ENCODE data around the gene KMT2D.

KMT2D gene

DNA sequence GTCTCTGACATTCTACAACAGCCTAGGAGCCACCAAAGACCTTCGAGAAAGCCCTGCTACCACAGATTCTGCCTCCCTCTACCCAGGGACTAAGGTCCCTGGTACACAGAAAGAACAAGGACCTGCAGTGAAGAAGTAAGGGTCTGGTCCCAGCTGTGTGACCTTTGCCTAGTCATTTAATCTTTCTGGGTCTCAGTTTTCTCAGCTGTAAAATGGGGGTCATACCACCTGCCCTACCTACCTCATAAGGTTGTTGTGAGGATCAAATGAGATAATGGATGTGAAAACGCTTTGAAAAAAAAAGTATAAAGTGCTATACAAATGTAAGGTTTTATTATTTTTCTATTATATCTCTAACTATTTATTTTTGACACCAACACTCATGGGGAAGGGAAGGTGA is 36.8 kb downstream of the KMT2D start:
- H3K4me1 Mint-ChIP-seq, result peaks cover 14% of the 10 kb centered on the region
- H3K27ac Mint-ChIP-seq, result no peak overlapping the region

DNA sequence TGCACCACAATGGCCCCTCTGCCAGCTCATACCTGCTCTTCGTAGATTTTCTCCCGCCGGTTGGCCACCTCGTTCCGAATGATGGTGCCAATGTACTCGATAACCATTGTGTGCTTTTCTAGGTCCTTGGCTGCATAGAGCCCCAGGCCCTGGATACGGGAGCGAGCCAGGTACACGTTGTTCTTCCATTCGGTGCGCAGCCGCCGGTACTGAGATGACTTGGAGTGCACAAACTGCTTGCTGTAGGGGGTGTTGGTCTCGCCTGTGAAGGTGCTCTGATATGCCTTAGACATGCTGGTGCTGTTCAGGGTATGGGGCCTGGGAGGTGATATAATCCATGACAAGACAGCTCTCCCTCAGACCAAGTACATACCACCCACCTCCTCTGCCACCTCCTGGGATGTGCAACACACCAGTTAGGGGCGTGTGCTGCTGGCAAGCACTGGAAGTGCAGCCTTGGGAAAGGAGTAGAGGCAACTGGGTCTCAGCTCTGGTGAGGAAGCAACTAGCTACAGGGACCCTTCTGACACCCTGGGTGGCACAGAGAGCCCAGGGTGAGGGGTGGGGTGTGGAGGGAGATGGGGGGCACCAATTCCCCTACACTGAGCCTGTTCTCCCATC is 37.9 kb downstream of the KMT2D start:
- Mint-ChIP-seq H3K4me3 (no peak overlapping the region), H3K27ac (peak overlapping the region in 1 of 2 donors; percentile 27), H3K4me1 (peaks cover 21% of the 10 kb centered on the region), H3K9me3 (no peaks in the 10 kb centered on the region), H3K27me3 (no peaks in the 10 kb centered on the region)
- DNase-seq (no peak), ATAC-seq (no peak)

More for the DNA sequence above, 36.8 kb downstream of the KMT2D start:
- no peak overlapping the region for H3K4me3 Mint-ChIP-seq
- no peak for ATAC-seq
- H3K27me3 Mint-ChIP-seq, result no peaks in the 10 kb centered on the region
- no peaks in the 10 kb centered on the region for H3K9me3 Mint-ChIP-seq
- no peak for DNase-seq

DNA sequence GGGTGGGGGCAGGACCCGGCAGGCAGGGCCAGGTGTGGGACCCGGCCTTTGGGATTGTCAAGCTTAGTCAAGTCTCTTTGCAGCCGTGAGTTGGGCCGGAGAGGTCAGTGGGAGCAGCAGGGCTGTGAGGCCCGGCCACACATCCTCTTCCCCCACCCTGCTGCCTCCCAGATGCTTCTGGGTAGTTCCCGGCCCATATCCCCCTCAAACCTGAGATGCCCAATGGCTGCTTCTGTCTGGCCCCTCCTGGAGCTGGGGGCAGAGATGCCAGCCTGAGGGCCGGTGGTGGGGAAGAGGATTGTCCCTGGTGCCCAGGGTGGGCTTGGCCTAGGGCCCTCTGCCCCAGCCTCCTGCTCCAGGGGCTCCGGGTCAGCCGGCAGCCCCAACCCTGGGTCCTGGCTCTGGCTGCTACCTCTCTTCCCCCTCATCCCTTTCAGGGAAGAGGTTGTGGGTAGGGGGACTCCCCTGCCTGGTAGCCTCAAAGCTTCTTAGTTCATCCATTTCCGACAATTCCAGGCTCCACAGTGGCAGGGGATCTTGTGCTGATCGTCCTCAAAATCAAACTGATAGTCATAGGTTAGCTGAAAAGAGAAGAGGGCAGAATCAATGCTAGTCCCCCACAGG is 39.2 kb downstream of the KMT2D start:
- peaks cover 33% of the 10 kb centered on the region for H3K4me1 Mint-ChIP-seq
- DNase-seq (no peak), ATAC-seq (no peak)
- no peaks in the 10 kb centered on the region for H3K27me3 Mint-ChIP-seq
- no peaks in the 10 kb centered on the region for H3K9me3 Mint-ChIP-seq
- H3K4me3 Mint-ChIP-seq, result no peak overlapping the region
- no peak overlapping the region for H3K27ac Mint-ChIP-seq

DNA sequence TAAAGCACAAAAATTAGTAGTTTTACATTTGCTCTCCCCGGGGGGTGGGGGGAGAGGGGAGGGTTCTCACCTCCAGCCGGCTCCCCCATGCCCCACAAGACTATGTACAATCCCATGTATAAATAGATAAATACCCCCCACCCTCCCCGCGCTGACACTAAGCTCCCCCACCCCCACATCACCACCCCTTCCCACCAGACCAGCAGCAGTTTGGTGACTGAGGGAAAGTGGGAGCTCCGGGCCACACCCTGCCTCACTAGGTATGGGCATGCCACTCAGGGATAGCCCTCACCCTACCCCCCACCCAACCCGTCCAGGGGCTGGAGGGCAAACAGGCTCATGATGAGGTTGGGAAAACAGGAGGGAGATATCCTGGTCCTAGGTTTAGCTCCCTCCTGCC is 40.2 kb downstream of the KMT2D start:
- Mint-ChIP-seq H3K27ac (no peak overlapping the region), H3K27me3 (no peaks in the 10 kb centered on the region)

DNA sequence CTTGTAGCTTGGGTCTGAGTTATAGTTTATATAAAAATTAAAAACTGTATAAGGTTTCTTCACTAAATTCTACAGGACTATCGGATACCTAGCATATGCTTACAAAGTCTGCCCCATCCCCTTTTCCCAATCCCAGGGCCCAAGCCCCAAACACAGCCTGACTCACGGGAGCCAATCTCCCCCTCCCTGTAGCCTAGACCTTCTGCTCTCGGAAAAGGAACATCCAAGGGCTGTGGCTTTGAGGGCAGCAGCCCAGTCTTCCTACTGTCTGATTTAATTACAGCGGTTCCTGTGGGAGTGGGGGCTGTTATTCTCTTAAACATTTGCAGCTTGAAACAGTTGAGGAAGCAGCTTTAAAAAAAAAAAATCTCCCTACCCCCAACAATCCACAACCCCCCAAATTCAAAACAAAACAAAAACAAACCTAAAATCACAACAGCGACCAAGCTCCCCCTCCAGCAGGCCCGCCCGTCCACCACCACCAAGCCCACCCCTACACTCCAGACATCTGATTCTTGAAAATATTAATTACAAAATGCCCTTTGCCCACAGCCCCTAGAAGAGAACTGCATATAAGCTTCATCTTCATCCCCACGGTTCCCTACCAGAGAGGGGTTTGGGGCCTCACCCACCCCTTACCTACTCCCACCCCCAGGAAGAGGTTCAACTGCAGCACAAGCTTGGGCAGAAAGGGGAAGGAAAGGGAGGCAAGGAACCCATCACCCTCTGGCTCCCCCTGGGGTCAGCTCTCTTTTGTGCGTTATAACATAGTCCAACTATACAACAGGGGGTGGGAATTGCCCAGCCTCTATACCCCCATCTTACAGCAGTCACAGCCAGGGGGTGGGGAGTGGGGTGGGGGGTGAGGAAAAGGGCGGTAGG is 40.9 kb downstream of the KMT2D start:
- H3K27ac Mint-ChIP-seq, result peak overlapping the region; percentile 90 to 94
- no peaks in the 10 kb centered on the region for H3K9me3 Mint-ChIP-seq
- peaks cover 46% of the 10 kb centered on the region for H3K4me1 Mint-ChIP-seq
- peak; percentile 40 to 49 for DNase-seq
- peak overlapping the region; percentile 83 to 91 for H3K4me3 Mint-ChIP-seq
- peak; percentile 23 for ATAC-seq
- H3K27me3 Mint-ChIP-seq, result no peaks in the 10 kb centered on the region

More for the DNA sequence above, 40.2 kb downstream of the KMT2D start:
- ATAC-seq (no peak), DNase-seq (no peak)
- H3K9me3 Mint-ChIP-seq, result no peaks in the 10 kb centered on the region
- no peak overlapping the region for H3K4me3 Mint-ChIP-seq
- peaks cover 41% of the 10 kb centered on the region for H3K4me1 Mint-ChIP-seq

DNA sequence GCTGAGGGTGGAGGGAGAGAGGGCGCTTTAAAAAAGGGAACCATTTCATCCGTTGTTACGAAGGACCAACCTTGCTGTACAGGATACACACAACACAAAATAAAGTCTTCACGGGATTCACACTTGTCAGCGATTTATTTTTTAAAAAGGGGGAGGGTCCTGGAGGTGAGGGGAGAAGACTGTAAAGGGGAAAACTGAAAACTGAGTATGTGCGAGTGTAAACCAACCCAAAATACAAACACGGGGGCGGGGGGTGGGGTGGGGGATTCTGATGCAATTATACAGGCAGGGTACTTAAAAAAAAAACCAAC is 41.5 kb downstream of the KMT2D start:
- ATAC-seq (peak; percentile 31), DNase-seq (no peak)
- Mint-ChIP-seq H3K27ac (peak overlapping the region; percentile 97 to 98), H3K9me3 (no peaks in the 10 kb centered on the region), H3K4me1 (peaks cover 52% of the 10 kb centered on the region), H3K4me3 (peak overlapping the region; percentile 91 to 93), H3K27me3 (no peaks in the 10 kb centered on the region)

DNA sequence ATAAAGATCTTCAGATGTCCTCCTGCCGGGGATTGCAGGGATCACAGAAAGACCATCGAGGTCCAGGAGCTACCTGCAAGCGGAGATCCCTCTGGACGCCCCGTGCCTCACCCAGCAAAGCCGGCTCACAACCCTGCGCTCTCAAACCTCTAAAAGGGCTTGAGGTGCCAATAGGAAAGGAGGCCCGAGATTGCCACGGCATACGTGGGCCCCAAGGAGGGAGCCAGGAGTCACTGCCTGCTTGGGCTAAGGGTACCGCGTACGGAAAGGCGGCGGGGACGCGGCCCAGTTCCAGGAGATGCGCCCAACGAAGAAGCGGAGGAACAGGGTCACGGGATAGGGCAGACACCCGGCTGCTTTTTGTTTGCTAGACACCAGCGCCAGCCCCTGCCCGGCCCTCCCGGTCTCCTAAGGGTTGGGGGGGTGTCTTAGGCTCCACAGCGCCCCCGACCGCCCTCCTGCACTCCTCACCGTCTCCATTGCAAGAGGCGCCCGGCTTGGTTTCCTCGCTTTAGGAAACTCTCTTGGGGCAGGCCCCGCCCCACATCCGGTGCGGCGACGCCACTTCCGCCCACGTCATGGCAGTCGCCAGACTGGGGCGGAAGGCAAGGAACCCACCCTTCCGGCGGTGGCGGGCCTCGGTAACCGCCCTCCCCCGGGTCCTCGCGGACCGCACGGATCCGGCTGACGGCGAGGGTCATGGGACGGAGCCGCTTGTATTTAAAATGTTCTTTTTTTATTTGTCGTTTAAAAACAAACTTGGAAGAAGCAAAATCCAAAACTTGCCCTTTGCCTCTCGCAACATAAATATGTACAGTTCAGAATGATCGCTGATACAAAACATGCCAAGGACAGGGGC is 42.1 kb downstream of the KMT2D start, which contains the start of gene PRKAG1:
Gene PRKAG1, minus strand, starts transcription at position 516 of the 859 bp plus-strand sequence. Its CDS starts 36 bp downstream, at position 480.
- ATAC-seq, result peak; percentile 91
- H3K9me3 Mint-ChIP-seq, result no peaks in the 10 kb centered on the region
- H3K27ac Mint-ChIP-seq, result peak within 1 kb of the TSS; percentile 97 to 98
- peak; percentile 93 to 97 for DNase-seq
- no peaks in the 10 kb centered on the region for H3K27me3 Mint-ChIP-seq
- peak within 1 kb of the TSS; percentile 91 to 93 for H3K4me3 Mint-ChIP-seq
- H3K4me1 Mint-ChIP-seq, result peaks cover 52% of the 10 kb centered on the region

DNA sequence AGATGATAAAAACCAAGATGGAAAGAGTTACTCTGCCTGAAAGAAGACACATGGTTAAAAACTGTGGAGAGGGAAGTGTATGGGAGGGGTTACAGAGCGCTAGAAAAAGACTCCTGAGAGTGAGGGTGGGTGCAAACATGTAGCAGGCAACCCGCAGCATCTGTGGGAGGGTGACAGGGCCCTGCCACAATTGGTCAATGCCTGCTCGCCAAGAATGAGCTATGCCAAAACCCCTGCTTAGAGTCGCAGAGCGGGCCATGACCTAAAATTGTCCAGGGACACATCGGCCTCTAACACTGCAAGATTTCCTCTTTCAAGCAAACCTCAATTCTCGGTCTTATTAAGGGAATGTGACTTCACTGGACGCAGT is 42.7 kb downstream of the KMT2D start:
- Mint-ChIP-seq H3K4me3 (peak overlapping the region; percentile 91 to 93), H3K27me3 (no peaks in the 10 kb centered on the region), H3K4me1 (peaks cover 52% of the 10 kb centered on the region), H3K27ac (peak overlapping the region; percentile 97 to 98), H3K9me3 (no peaks in the 10 kb centered on the region)
- ATAC-seq (peak; percentile 25), DNase-seq (peak in 1 of 2 donors; percentile 41)

DNA sequence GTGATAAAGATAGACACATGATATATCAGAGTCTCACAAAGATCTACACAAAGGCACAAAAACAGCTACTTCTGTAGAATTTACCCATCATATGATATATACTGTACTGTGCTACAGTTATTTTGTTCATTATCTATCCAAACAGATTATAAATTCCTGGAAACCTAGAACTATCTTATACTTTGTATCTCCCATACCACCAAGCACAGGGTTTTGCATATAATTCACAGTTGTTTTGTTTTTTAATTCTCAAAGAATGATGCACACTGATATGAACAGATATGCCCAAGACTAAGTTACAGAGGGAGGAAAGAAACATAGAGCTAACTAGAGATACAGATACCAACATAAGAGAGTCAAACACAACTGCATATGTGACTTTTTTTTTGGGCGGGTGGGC is 45.4 kb downstream of the KMT2D start:
- H3K4me1 Mint-ChIP-seq, result peaks cover 52% of the 10 kb centered on the region

DNA sequence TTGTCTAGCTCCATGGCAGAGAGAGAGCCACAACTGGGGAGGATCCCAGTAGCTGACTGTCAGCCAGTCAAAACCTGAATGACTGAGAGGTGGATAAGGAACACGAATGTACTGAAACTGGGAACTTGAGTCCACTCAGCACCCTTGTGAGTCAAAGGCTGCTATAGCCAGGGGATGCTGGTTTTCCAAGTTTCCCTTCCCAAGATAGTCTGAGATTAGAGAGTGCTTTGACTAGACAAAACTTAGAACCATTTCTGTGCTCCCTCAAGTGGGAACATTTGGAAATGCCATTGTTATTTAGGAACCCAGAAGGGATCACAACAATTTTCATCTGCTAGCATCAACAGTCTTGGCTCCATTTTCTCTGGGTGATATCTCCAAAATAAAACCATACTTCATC is 46.0 kb downstream of the KMT2D start:
- Mint-ChIP-seq H3K4me1 (peaks cover 45% of the 10 kb centered on the region), H3K9me3 (no peaks in the 10 kb centered on the region), H3K27me3 (no peaks in the 10 kb centered on the region), H3K27ac (no peak overlapping the region), H3K4me3 (no peak overlapping the region)
- ATAC-seq (no peak), DNase-seq (no peak)

More for the DNA sequence above, 45.4 kb downstream of the KMT2D start:
- Mint-ChIP-seq H3K27ac (no peak overlapping the region), H3K9me3 (no peaks in the 10 kb centered on the region), H3K4me3 (no peak overlapping the region), H3K27me3 (no peaks in the 10 kb centered on the region)
- DNase-seq (no peak), ATAC-seq (no peak)

DNA sequence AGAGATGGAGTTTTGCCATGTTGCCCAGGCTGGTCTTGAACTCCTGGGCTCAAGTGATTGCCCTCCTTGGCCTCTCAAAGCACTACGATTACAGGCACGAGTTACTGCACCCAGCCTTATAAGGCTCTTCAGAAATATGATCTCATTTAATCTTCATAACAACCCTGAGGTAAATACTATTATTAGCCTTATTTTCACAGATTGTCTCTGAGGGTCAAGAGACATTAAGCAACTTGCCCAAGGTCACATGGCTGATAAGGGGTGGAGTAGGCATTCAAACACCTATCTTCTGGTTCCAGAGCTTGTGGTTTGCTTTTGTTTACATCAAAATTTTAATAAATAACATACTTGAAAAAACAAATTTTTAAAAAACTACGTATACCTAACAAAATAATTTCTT is 47.2 kb downstream of the KMT2D start:
- DNase-seq (no peak), ATAC-seq (no peak)
- H3K27ac Mint-ChIP-seq, result peak overlapping the region in 1 of 2 donors; percentile 91
- H3K27me3 Mint-ChIP-seq, result no peaks in the 10 kb centered on the region
- no peaks in the 10 kb centered on the region for H3K9me3 Mint-ChIP-seq
- peaks cover 38% of the 10 kb centered on the region for H3K4me1 Mint-ChIP-seq
- H3K4me3 Mint-ChIP-seq, result no peak overlapping the region

DNA sequence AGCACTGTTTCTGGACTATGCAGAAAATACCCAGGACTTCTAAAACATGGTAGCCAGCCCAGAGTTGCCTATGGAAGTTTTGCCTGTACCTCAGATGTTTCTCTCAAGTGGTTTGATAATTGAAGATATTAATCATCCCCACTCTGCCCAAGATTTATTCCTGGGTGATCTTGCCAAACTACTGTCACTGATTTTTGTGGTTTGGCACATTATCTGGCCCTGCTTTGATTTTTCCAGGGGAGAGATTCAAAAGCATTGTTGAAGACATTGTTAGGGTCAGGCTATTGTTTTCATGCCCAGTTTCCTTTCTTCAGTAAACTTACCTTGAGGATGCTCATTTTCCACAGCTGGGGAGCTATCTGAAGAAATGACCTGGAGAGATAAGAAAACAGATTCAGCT is 47.9 kb downstream of the KMT2D start:
- H3K4me3 Mint-ChIP-seq, result no peak overlapping the region
- no peak overlapping the region for H3K27ac Mint-ChIP-seq
- H3K27me3 Mint-ChIP-seq, result no peaks in the 10 kb centered on the region
- no peaks in the 10 kb centered on the region for H3K9me3 Mint-ChIP-seq
- ATAC-seq (no peak), DNase-seq (no peak)
- H3K4me1 Mint-ChIP-seq, result peaks cover 39% of the 10 kb centered on the region
